H1 (cell line): ENCODE measurements around the gene TRABD2B. TPM values are rescaled to one million over a fixed set of nuclear protein-coding genes. Genes with fewer than 3 reads are reported as not detected.

ENCODE experiments used
- CTCF ChIA-PET: fragments of 300-600 bp; sonication (Branson Sonifier 250); formaldehyde crosslinking; loops from one replicate; lab custom pipeline; 2021; ENCODE audit not compliant: partially characterized antibody; lab: Charles Lee
- POLR2A ChIA-PET: fragments of 300-600 bp; sonication (Branson Sonifier 250); formaldehyde crosslinking; loops from one replicate; lab custom pipeline; 2021; ENCODE audit warnings: inconsistent platforms; ENCODE audit not compliant: partially characterized antibody; lab: Charles Lee
- DNase-seq, 2 experiments: peaks; one replicate each; pipeline versions ENCODE4 v3.0.0 to v3.0.0-alpha.2; 2010 to 2022; ENCODE audit warnings: low spot score in 2 of 2, low read depth in 1 of 2, mixed read lengths in 1 of 2
- FAIRE-seq: peaks from 2 replicates; lab custom pipeline; 2011; peaks lifted over from hg19 to GRCh38; lab: Jason Lieb, UNC
- H2AFZ ChIP-seq: 2 replicates; pipeline ENCODE4 v1.8.1; 2012; ENCODE audit warnings: low read length, inconsistent platforms
- H2AK5ac ChIP-seq: 2 replicates; pipeline ENCODE4 v1.6.1; 2013; ENCODE audit warnings: low read depth, low read length
- H2BK120ac ChIP-seq: replicated peaks from 2 replicates; pipeline ENCODE3; 2013; ENCODE audit warnings: low read depth, low read length, inconsistent platforms
- H2BK12ac ChIP-seq: 2 replicates; pipeline ENCODE4 v1.6.1; 2013; ENCODE audit warnings: low read depth, low read length
- H2BK15ac ChIP-seq: 2 replicates; pipeline ENCODE4 v1.6.1; 2013; ENCODE audit warnings: low read length
- H2BK20ac ChIP-seq: 2 replicates; pipeline ENCODE4 v1.6.1; 2013; ENCODE audit warnings: low read length
- H2BK5ac ChIP-seq: 2 replicates; pipeline ENCODE4 v1.6.1; 2013; ENCODE audit warnings: low read depth, low read length
- H3K14ac ChIP-seq: 2 replicates; pipeline ENCODE4 v1.6.1; 2013; ENCODE audit warnings: inconsistent platforms; ENCODE audit not compliant: insufficient read length
- H3K18ac ChIP-seq: 2 replicates; pipeline ENCODE4 v1.6.1; 2013; ENCODE audit warnings: low read length; ENCODE audit errors: extremely low read depth
- H3K23ac ChIP-seq: 2 replicates; pipeline ENCODE4 v1.6.1; 2013; ENCODE audit warnings: inconsistent platforms; ENCODE audit not compliant: insufficient read length
- H3K23me2 ChIP-seq: 2 replicates; pipeline ENCODE4 v1.6.1; 2013; ENCODE audit warnings: low read depth, low read length
- H3K27ac ChIP-seq: 2 replicates; pipeline ENCODE4 v1.6.1; 2011; ENCODE audit warnings: low read depth, low read length, inconsistent platforms
- H3K27me3 ChIP-seq, 4 experiments: replicated peaks in 1 of 4; 1 replicate in 1 of 4; 2 replicates in 3 of 4; pipeline versions ENCODE4 v1.6.1 to v1.8.1; 2011 to 2013; ENCODE audit warnings: low read length in 3 of 4, mild to moderate bottlenecking in 3 of 4, inconsistent platforms in 2 of 4, mixed read lengths in 2 of 4, moderate library complexity in 1 of 4; ENCODE audit not compliant: control insufficient read depth in 3 of 4, insufficient read depth in 3 of 4; ENCODE audit errors: extremely low read depth in 1 of 4
- H3K36me3 ChIP-seq, 4 experiments: 2 replicates each; pipeline versions ENCODE4 v1.6.1 to v1.8.1; 2011 to 2013; ENCODE audit warnings: mild to moderate bottlenecking in 4 of 4, low read length in 3 of 4, moderate library complexity in 2 of 4, control low read depth in 1 of 4, inconsistent platforms in 1 of 4; ENCODE audit not compliant: insufficient read depth in 4 of 4, control insufficient read depth in 2 of 4
- H3K4ac ChIP-seq: replicated peaks from 2 replicates; pipeline ENCODE3; 2013; ENCODE audit warnings: low read length, low read depth, mixed read lengths, inconsistent platforms; ENCODE audit not compliant: insufficient read length
- H3K4me1 ChIP-seq, 4 experiments: replicated peaks in 1 of 4; 1 replicate in 1 of 4; 2 replicates in 3 of 4; pipeline versions ENCODE4 v1.6.1 to v1.8.1; 2011 to 2013; ENCODE audit warnings: low read length in 3 of 4, inconsistent platforms in 2 of 4, mixed read lengths in 1 of 4; ENCODE audit not compliant: insufficient read depth in 4 of 4, control insufficient read depth in 3 of 4
- H3K4me2 ChIP-seq, 2 experiments: 2 replicates each; pipeline versions ENCODE4 v1.6.1 to v1.8.1; 2011 to 2013; ENCODE audit warnings: low read depth in 2 of 2, low read length in 2 of 2, control low read depth in 1 of 2, inconsistent platforms in 1 of 2, mild to moderate bottlenecking in 1 of 2; ENCODE audit not compliant: insufficient read depth in 1 of 2
- H3K4me3 ChIP-seq, 4 experiments: fragments of 200-600, 300-600 bp in 1 of 4; sonication (generic), shearing (Covaris generic), sonication (Bioruptor Twin) in 1 of 4; 2 replicates each; pipeline versions ENCODE4 v1.5.1 to v1.8.1; 2011 to 2016; ENCODE audit warnings: low read length in 4 of 4, low read depth in 3 of 4, control low read depth in 2 of 4, inconsistent platforms in 2 of 4, mild to moderate bottlenecking in 2 of 4, mixed read lengths in 1 of 4, moderate library complexity in 1 of 4; ENCODE audit not compliant: insufficient read depth in 2 of 4; ENCODE audit errors: extremely low read depth in 1 of 4
- H3K56ac ChIP-seq: replicated peaks from 2 replicates; pipeline ENCODE3; 2013; ENCODE audit warnings: low read depth, mild to moderate bottlenecking, mixed read lengths, low read length, inconsistent platforms; ENCODE audit not compliant: insufficient read length
- H3K79me1 ChIP-seq: 2 replicates; pipeline ENCODE4 v1.6.1; 2013; ENCODE audit warnings: low read depth, low read length, control low read depth
- H3K79me2 ChIP-seq, 2 experiments: 2 replicates each; pipeline versions ENCODE4 v1.6.1 to v1.8.1; 2012 to 2013; ENCODE audit warnings: low read length in 2 of 2, mild to moderate bottlenecking in 2 of 2, inconsistent platforms in 1 of 2; ENCODE audit not compliant: insufficient read depth in 2 of 2, control insufficient read depth in 1 of 2
- H3K9ac ChIP-seq, 4 experiments: replicated peaks in 1 of 4; 1 replicate in 1 of 4; 2 replicates in 3 of 4; pipeline versions ENCODE4 v1.6.1 to v1.8.1; 2011 to 2013; ENCODE audit warnings: low read depth in 3 of 4, low read length in 3 of 4, control low read depth in 2 of 4, mild to moderate bottlenecking in 2 of 4, moderate library complexity in 2 of 4, inconsistent platforms in 1 of 4; ENCODE audit errors: extremely low read depth in 1 of 4
- H3K9me3 ChIP-seq, 2 experiments: 2 replicates each; pipeline versions ENCODE4 v1.6.1 to v1.8.1; 2012 to 2013; ENCODE audit warnings: mild to moderate bottlenecking in 2 of 2, moderate library complexity in 2 of 2, control low read depth in 1 of 2, inconsistent platforms in 1 of 2, low read depth in 1 of 2, low read length in 1 of 2, mixed read lengths in 1 of 2; ENCODE audit not compliant: insufficient read depth in 2 of 2
- H4K20me1 ChIP-seq, 2 experiments: replicated peaks in 1 of 2; 2 replicates each; pipeline versions ENCODE3 to v1.8.1; 2011 to 2013; ENCODE audit warnings: inconsistent platforms in 2 of 2, low read length in 2 of 2, mild to moderate bottlenecking in 1 of 2; ENCODE audit not compliant: insufficient read depth in 2 of 2, control insufficient read depth in 1 of 2
- H4K5ac ChIP-seq: 2 replicates; pipeline ENCODE4 v1.6.1; 2013; ENCODE audit warnings: low read length, low read depth, mixed read lengths, inconsistent platforms; ENCODE audit not compliant: insufficient read length
- H4K8ac ChIP-seq: 2 replicates; pipeline ENCODE4 v1.8.0; 2013; ENCODE audit warnings: mild to moderate bottlenecking, moderate library complexity, low read length, inconsistent platforms; ENCODE audit not compliant: insufficient read depth; ENCODE audit errors: extremely low read depth
- H4K91ac ChIP-seq: replicated peaks from 2 replicates; pipeline ENCODE3; 2013; ENCODE audit warnings: low read length, mixed read lengths, inconsistent platforms; ENCODE audit not compliant: insufficient read length
- CEBPB ChIP-seq: IDR thresholded peaks from 2 replicates; pipeline ENCODE4 v1.6.1; 2012; ENCODE audit warnings: low read depth, low read length
- EZH2 ChIP-seq: fragments of 200-600 bp; sonication (generic); IDR thresholded peaks from 2 replicates; pipeline ENCODE4 v1.7.1; 2012; ENCODE audit warnings: low read depth, mild to moderate bottlenecking, moderate library complexity, low read length, inconsistent platforms; ENCODE audit not compliant: severe bottlenecking
- WGBS, 2 experiments: shearing (Covaris generic) in 1 of 2; methylation state at CpG; one replicate each; pipeline versions ENCODE4 v1.1.6 to v1.1.7; 2013 to 2015; ENCODE audit warnings: low lambda C conversion rate in 2 of 2, mixed read lengths in 2 of 2, inconsistent platforms in 1 of 2, low coverage in 1 of 2, missing lambda C conversion rate in 1 of 2; ENCODE audit not compliant: insufficient replicate concordance in 2 of 2, insufficient coverage in 1 of 2, insufficient read length in 1 of 2; ENCODE audit errors: extremely low coverage in 1 of 2, missing lambda C conversion rate in 1 of 2; 5-methylcytosine and 5-hydroxymethylcytosine counted together
- polyA plus RNA-seq, 7 experiments: library from polyadenylated mRNA; depleted of rRNA in 3 of 7; stranded (reverse) in 5 of 7; unstranded in 2 of 7; fragments of >200 nt in 5 of 7; fragments of 200-250 nt in 2 of 7; gene quantifications; 1 replicate in 5 of 7; 2 replicates in 1 of 7; 4 replicates in 1 of 7; pipeline versions ENCODE4 v1.2.1 to v1.2.3, GENCODE V29; 2011 to 2013; ENCODE audit warnings: missing spikeins in 2 of 7, mixed read lengths in 2 of 7
- total RNA-seq: library from RNA; stranded (reverse); fragmentation: NEBNext Ultra II Directional; extraction: Animal tissue kit (Norgen Biotek cat#: 25700); gene quantifications from 2 replicates; pipeline ENCODE4 v1.2.1, GENCODE V29; 2021

TRABD2B gene
- total and polyA plus RNA-seq, 2 of the 8 experiments (the other 6 are each of a cell fraction or from before 2014, with no cell fraction given): 0.95 to 3.4 TPM

DNA sequence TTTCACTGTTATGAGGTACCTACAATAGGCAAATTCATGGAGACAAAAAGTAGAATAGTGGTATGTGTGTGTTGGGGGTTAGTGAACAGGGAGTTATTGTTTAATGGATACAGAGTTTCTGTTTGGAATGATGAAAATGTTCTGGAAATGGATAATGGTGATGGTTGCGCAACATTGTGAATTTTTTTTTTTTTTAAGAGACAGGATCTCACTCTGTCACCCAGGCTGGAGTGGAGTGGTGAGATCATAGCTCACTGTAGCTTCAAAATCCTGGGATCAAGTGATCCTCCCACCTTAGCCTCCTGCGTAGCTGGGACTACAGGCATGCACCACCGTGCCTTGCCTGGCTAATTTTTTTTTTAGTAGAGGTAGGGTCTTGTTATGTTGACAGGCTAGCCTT, 34.5 kb upstream of the TRABD2B start:
- no peaks in the 10 kb centered on the region for H3K79me1 ChIP-seq
- no peak for DNase-seq
- H2BK12ac ChIP-seq: no peak overlapping the region
- no peak overlapping the region for H3K4ac ChIP-seq
- H4K8ac ChIP-seq: no peak overlapping the region
- H2BK15ac ChIP-seq: no peak overlapping the region
- no peaks in the 10 kb centered on the region for H3K23me2 ChIP-seq
- H2AFZ ChIP-seq: no peak overlapping the region
- no peaks in the 10 kb centered on the region for H3K9me3 ChIP-seq
- no peaks in the 10 kb centered on the region for H3K79me2 ChIP-seq
- no peaks in the 10 kb centered on the region for H4K20me1 ChIP-seq
- no peak overlapping the region for H3K23ac ChIP-seq
- H3K4me1 ChIP-seq: peaks cover 0 to 7% (median 4%) of the 10 kb centered on the region in 4 experiments; a peak in 4 of 7 replicates
- H2BK5ac ChIP-seq: no peak overlapping the region
- TF ChIP-seq EZH2 (no peak), CEBPB (peak; percentile 93)
- no peak overlapping the region for H3K9ac ChIP-seq
- H2AK5ac ChIP-seq: no peak overlapping the region
- no peak overlapping the region for H3K4me2 ChIP-seq
- no peak overlapping the region for H3K14ac ChIP-seq
- ChIA-PET CTCF (interaction anchor here (0.7 to 4.4 kb wide), 5 partner anchors 9 to 300 kb away, joined by 3 to 28 read pairs (median 4); no protein-coding TSS in a partner anchor), POLR2A (interaction anchor here (0.7 to 0.9 kb wide), 2 partner anchors 9 kb away, joined by 3 read pairs; no protein-coding TSS in a partner anchor)
- no peak for FAIRE-seq
- no peak overlapping the region for H4K5ac ChIP-seq
- H3K4me3 ChIP-seq: no peak overlapping the region
- H3K36me3 ChIP-seq: no peaks in the 10 kb centered on the region
- no peak overlapping the region for H4K91ac ChIP-seq
- 90% methylated on average over 3 of the region's 3 CpGs; no CpG with 5 or more reads in 1 of the 2 experiments for WGBS, 2 experiments
- no peak overlapping the region for H3K56ac ChIP-seq
- H3K18ac ChIP-seq: no peak overlapping the region
- H2BK120ac ChIP-seq: no peak overlapping the region
- H2BK20ac ChIP-seq: no peak overlapping the region
- no peaks in the 10 kb centered on the region for H3K27me3 ChIP-seq
- no peak overlapping the region for H3K27ac ChIP-seq
